Measurements from ENCODE around the gene CENPA. TPM values are rescaled to one million over a fixed set of nuclear protein-coding genes. Genes with fewer than 3 reads are reported as not detected.

Gene CENPA
- total RNA-seq, 1 experiment from 2014 or later = 55.0 TPM

DNA sequence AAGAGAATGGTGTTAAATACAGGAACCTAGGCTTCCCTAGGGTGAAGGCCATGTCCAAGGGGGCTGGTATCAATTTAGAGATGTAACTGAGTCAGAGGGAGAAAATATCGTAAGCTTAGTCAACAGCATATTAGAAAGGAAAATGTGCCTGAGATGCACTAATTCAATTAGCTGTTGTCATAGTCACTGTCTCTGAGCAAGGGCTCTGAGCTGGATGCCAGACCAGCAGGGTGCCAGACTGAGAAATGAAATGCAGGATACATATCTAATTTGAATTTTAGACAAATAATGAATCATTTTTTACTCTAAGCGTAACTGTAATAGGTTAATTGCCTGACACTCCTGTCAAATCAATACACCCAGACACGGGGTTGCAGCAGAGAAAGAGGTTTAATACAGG lies 33.2 kb upstream of the CENPA start:
- peak overlapping the region; percentile 29; the same call in 1 of the 2 replicates for H3K27ac ChIP-seq (ENCODE audit: low read length)
- POLR2A ChIA-PET = interaction anchor here (0.5 kb wide), 1 partner anchor 26 kb away, joined by 7 read pairs; no protein-coding TSS in a partner anchor

DNA sequence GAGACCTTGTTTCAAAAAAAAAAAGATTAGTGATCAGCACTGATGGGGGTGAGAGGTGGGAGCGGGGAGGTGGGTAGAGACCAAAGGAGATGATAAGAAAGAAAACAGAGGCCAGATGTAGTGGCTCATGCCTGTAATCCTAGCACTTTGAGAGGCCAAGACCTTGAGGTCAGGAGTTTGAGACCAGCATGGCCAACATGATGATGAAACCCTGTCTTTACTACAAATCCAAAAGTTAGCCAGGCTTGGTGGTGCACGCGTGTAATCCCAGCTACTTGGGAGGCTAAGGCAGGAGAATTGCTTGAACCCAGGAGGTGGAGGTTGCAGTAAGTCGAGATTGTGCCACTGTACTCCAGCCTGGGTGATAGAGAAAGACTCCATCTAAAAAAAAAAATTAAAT lies 31.3 kb upstream of the CENPA start:
- H3K36me3 ChIP-seq (ENCODE audit: control insufficient read depth, insufficient read depth, low read length) = no peaks in the 10 kb centered on the region
- POLR2A ChIA-PET = no interaction called here
- intact Hi-C loops (cut with micrococcal nuclease; ENCODE audit: unreplicated experiment) = no loop called here
- H3K4me1 ChIP-seq (ENCODE audit: control insufficient read depth, insufficient read depth, low read length) = peaks cover 31% of the 10 kb centered on the region
- no peaks in the 10 kb centered on the region for H3K9me3 ChIP-seq (ENCODE audit: control insufficient read depth, insufficient read depth, low read depth, low read length)
- DNase-seq (ENCODE audit: low read depth, low spot score) (no peak), ATAC-seq (no peak)
- H3K27me3 ChIP-seq (ENCODE audit: control insufficient read depth, insufficient read depth, low read length) = no peaks in the 10 kb centered on the region
- TF ChIP-seq SIN3A (IDR thresholded peaks at IDR 0.05; ENCODE audit: borderline replicate concordance, insufficient read depth, low read depth, low read length) (no peak), TCF7L2 (IDR thresholded peaks at IDR 0.05; ENCODE audit: low read depth, low read length) (no peak), POLR2AphosphoS5 (IDR thresholded peaks at IDR 0.05; ENCODE audit: low read depth, low read length) (no peak)
- TF ChIP-seq, protein P1, sequence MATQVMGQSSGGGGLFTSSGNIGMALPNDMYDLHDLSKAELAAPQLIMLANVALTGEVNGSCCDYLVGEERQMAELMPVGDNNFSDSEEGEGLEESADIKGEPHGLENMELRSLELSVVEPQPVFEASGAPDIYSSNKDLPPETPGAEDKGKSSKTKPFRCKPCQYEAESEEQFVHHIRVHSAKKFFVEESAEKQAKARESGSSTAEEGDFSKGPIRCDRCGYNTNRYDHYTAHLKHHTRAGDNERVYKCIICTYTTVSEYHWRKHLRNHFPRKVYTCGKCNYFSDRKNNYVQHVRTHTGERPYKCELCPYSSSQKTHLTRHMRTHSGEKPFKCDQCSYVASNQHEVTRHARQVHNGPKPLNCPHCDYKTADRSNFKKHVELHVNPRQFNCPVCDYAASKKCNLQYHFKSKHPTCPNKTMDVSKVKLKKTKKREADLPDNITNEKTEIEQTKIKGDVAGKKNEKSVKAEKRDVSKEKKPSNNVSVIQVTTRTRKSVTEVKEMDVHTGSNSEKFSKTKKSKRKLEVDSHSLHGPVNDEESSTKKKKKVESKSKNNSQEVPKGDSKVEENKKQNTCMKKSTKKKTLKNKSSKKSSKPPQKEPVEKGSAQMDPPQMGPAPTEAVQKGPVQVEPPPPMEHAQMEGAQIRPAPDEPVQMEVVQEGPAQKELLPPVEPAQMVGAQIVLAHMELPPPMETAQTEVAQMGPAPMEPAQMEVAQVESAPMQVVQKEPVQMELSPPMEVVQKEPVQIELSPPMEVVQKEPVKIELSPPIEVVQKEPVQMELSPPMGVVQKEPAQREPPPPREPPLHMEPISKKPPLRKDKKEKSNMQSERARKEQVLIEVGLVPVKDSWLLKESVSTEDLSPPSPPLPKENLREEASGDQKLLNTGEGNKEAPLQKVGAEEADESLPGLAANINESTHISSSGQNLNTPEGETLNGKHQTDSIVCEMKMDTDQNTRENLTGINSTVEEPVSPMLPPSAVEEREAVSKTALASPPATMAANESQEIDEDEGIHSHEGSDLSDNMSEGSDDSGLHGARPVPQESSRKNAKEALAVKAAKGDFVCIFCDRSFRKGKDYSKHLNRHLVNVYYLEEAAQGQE (IDR thresholded peaks at IDR 0.05; ENCODE audit: insufficient read depth in 1 of 2, low read depth in 2 of 2, low read length in 1 of 2) = no peak
- TF ChIP-seq, protein P2, sequence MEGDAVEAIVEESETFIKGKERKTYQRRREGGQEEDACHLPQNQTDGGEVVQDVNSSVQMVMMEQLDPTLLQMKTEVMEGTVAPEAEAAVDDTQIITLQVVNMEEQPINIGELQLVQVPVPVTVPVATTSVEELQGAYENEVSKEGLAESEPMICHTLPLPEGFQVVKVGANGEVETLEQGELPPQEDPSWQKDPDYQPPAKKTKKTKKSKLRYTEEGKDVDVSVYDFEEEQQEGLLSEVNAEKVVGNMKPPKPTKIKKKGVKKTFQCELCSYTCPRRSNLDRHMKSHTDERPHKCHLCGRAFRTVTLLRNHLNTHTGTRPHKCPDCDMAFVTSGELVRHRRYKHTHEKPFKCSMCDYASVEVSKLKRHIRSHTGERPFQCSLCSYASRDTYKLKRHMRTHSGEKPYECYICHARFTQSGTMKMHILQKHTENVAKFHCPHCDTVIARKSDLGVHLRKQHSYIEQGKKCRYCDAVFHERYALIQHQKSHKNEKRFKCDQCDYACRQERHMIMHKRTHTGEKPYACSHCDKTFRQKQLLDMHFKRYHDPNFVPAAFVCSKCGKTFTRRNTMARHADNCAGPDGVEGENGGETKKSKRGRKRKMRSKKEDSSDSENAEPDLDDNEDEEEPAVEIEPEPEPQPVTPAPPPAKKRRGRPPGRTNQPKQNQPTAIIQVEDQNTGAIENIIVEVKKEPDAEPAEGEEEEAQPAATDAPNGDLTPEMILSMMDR (IDR thresholded peaks at IDR 0.05) = no peak
- H3K4me3 ChIP-seq (ENCODE audit: low read depth in 2 of 2, low read length in 2 of 2) = no peak overlapping the region
- BruUV-seq (replicated peaks) = no TSS peak
- H3K27ac ChIP-seq (ENCODE audit: low read length) = peak overlapping the region; percentile 77; the same call in 1 of the 2 replicates
- in situ Hi-C loops (cut with HindIII; ENCODE audit: low pct_unique_long_range_greater_than_20kb, low sequenced_read_pairs) = no loop called here
- CTCF ChIA-PET = no interaction called here

More for the DNA sequence above, 33.2 kb upstream of the CENPA start:
- H3K4me1 ChIP-seq (ENCODE audit: control insufficient read depth, insufficient read depth, low read length) = peaks cover 17% of the 10 kb centered on the region
- no peak for DNase-seq (ENCODE audit: low read depth, low spot score)
- in situ Hi-C loops (cut with HindIII; ENCODE audit: low pct_unique_long_range_greater_than_20kb, low sequenced_read_pairs) (no loop called here), intact Hi-C loops (cut with micrococcal nuclease; ENCODE audit: unreplicated experiment) (no loop called here)
- no peaks in the 10 kb centered on the region for H3K27me3 ChIP-seq (ENCODE audit: control insufficient read depth, insufficient read depth, low read length)
- CTCF ChIA-PET = interaction anchor here (0.7 kb wide), 1 partner anchor 139 kb away, joined by 3 read pairs; no protein-coding TSS in a partner anchor
- H3K9me3 ChIP-seq (ENCODE audit: control insufficient read depth, insufficient read depth, low read depth, low read length) = no peaks in the 10 kb centered on the region
- no peaks in the 10 kb centered on the region for H3K36me3 ChIP-seq (ENCODE audit: control insufficient read depth, insufficient read depth, low read length)
- no peak overlapping the region for H3K4me3 ChIP-seq (ENCODE audit: low read depth in 2 of 2, low read length in 2 of 2)
- no TSS peak for BruUV-seq (replicated peaks)
- no peak for TF ChIP-seq TCF7L2 (IDR thresholded peaks at IDR 0.05; ENCODE audit: low read depth, low read length)
- TF ChIP-seq SIN3A (IDR thresholded peaks at IDR 0.05; ENCODE audit: borderline replicate concordance, insufficient read depth, low read depth, low read length) = no peak
- TF ChIP-seq, protein P2 (IDR thresholded peaks at IDR 0.05) = no peak
- TF ChIP-seq POLR2AphosphoS5 (IDR thresholded peaks at IDR 0.05; ENCODE audit: low read depth, low read length) = no peak
- TF ChIP-seq, protein P1 (IDR thresholded peaks at IDR 0.05; ENCODE audit: insufficient read depth in 1 of 2, low read depth in 2 of 2, low read length in 1 of 2) = no peak
- ATAC-seq = no peak
